Stimulated activated CD4-positive, alpha-beta T cell treated with anti-CD3 and anti-CD28 coated beads, Interleukin-2, amount 100 ng/mL, for 24 hours (primary cell): ENCODE measurements around the gene ZNF836.
"Not testable (repeated sequence)": the region's sequence is repeated elsewhere in the genome, so short reads cannot be mapped to it uniquely, and the experiment has no call there.

Source experiments
- DNase-seq, 2 donors: peaks; one replicate each; pipeline ENCODE4 v3.0.0-alpha.2; 2020

Gene ZNF836

GRCh38 chr19:52171321-52172169 lies at the start of gene ZNF836:
ZNF836 (minus strand) TSS chr19:52171621; CDS start chr19:52168072, 3,549 bp downstream.
- DNase-seq: peak; percentile 91 to 92

GRCh38 chr19:52221031-52221430 lies 49.6 kb upstream of the ZNF836 start:
- DNase-seq: no peak

- no peak for DNase-seq
Measured at GRCh38 chr19:52219611-52220010, 48.2 kb upstream of the ZNF836 start.

GRCh38 chr19:52217576-52217975 lies 46.2 kb upstream of the ZNF836 start:
- DNase-seq: no peak

- DNase-seq: no peak
Measured at GRCh38 chr19:52216401-52216800, 45.0 kb upstream of the ZNF836 start.

- no peak for DNase-seq
Measured at GRCh38 chr19:52214241-52214640, 42.8 kb upstream of the ZNF836 start.

- DNase-seq: no peak
Measured at GRCh38 chr19:52212572-52213255, 41.3 kb upstream of the ZNF836 start.

GRCh38 chr19:52211926-52212571 lies 40.6 kb upstream of the ZNF836 start:
- DNase-seq: no peak

- DNase-seq: no peak
Measured at GRCh38 chr19:52211203-52211602, 39.8 kb upstream of the ZNF836 start.

GRCh38 chr19:52206481-52206880 lies 35.1 kb upstream of the ZNF836 start:
- no peak for DNase-seq

GRCh38 chr19:52200755-52201391 lies 29.5 kb upstream of the ZNF836 start:
- not testable (repeated sequence) for DNase-seq

GRCh38 chr19:52200044-52200443 lies 28.6 kb upstream of the ZNF836 start:
- DNase-seq: no peak

GRCh38 chr19:52198678-52199077 lies 27.3 kb upstream of the ZNF836 start:
- no peak for DNase-seq

- DNase-seq: no peak
Measured at GRCh38 chr19:52197964-52198363, 26.5 kb upstream of the ZNF836 start.

GRCh38 chr19:52196256-52196967 lies 25.0 kb upstream of the ZNF836 start:
- DNase-seq: no peak

GRCh38 chr19:52191951-52192350 lies 20.5 kb upstream of the ZNF836 start:
- no peak for DNase-seq

- no peak for DNase-seq
Measured at GRCh38 chr19:52191389-52191788, 20.0 kb upstream of the ZNF836 start.

- no peak for DNase-seq
Measured at GRCh38 chr19:52190487-52191293, 19.3 kb upstream of the ZNF836 start.

- DNase-seq: peak; percentile 95 to 98
Measured at GRCh38 chr19:52189735-52190486, 18.5 kb upstream of the ZNF836 start, which contains the start of gene PPP2R1A. PPP2R1A (plus strand) TSS chr19:52190052; CDS start chr19:52190097, 45 bp downstream.
